ENCODE results near the gene MYO1D.

DNA sequence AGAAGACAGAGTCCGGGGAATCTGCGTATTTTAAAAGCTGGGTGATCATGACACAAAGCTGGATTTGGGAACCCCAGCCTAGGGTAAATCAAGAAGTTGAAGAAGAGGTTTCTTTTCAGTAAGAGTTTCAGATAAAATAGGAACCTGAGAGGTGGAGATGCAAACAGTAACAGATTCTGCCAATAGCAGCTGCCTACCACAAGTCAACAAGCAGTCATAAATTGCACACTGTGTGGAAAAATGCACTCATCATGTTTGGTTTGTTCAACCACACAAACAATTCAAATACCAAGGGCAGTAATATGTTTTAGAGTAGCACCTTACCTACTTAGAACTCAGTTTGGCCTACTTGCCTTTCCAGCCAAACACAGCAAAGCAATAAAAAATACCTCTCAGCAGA lies 14.0 kb downstream of the MYO1D start:
- TF ChIP-seq, protein P1, sequence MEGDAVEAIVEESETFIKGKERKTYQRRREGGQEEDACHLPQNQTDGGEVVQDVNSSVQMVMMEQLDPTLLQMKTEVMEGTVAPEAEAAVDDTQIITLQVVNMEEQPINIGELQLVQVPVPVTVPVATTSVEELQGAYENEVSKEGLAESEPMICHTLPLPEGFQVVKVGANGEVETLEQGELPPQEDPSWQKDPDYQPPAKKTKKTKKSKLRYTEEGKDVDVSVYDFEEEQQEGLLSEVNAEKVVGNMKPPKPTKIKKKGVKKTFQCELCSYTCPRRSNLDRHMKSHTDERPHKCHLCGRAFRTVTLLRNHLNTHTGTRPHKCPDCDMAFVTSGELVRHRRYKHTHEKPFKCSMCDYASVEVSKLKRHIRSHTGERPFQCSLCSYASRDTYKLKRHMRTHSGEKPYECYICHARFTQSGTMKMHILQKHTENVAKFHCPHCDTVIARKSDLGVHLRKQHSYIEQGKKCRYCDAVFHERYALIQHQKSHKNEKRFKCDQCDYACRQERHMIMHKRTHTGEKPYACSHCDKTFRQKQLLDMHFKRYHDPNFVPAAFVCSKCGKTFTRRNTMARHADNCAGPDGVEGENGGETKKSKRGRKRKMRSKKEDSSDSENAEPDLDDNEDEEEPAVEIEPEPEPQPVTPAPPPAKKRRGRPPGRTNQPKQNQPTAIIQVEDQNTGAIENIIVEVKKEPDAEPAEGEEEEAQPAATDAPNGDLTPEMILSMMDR (IDR thresholded peaks at IDR 0.05), result no peak
- TF ChIP-seq, protein P2, sequence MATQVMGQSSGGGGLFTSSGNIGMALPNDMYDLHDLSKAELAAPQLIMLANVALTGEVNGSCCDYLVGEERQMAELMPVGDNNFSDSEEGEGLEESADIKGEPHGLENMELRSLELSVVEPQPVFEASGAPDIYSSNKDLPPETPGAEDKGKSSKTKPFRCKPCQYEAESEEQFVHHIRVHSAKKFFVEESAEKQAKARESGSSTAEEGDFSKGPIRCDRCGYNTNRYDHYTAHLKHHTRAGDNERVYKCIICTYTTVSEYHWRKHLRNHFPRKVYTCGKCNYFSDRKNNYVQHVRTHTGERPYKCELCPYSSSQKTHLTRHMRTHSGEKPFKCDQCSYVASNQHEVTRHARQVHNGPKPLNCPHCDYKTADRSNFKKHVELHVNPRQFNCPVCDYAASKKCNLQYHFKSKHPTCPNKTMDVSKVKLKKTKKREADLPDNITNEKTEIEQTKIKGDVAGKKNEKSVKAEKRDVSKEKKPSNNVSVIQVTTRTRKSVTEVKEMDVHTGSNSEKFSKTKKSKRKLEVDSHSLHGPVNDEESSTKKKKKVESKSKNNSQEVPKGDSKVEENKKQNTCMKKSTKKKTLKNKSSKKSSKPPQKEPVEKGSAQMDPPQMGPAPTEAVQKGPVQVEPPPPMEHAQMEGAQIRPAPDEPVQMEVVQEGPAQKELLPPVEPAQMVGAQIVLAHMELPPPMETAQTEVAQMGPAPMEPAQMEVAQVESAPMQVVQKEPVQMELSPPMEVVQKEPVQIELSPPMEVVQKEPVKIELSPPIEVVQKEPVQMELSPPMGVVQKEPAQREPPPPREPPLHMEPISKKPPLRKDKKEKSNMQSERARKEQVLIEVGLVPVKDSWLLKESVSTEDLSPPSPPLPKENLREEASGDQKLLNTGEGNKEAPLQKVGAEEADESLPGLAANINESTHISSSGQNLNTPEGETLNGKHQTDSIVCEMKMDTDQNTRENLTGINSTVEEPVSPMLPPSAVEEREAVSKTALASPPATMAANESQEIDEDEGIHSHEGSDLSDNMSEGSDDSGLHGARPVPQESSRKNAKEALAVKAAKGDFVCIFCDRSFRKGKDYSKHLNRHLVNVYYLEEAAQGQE (IDR thresholded peaks at IDR 0.05; ENCODE audit: insufficient read depth in 1 of 2, low read depth in 2 of 2, low read length in 1 of 2), result no peak
- TF ChIP-seq POLR2AphosphoS5 (IDR thresholded peaks at IDR 0.05; ENCODE audit: low read depth, low read length) (no peak), SIN3A (IDR thresholded peaks at IDR 0.05; ENCODE audit: borderline replicate concordance, insufficient read depth, low read depth, low read length) (no peak), TCF7L2 (IDR thresholded peaks at IDR 0.05; ENCODE audit: low read depth, low read length) (no peak)

Data from Panc1 (cell line).